GM13976 (cell line): Measurements from ENCODE around the gene ALDH18A1.
"Not testable (repeated sequence)": the region's sequence is repeated elsewhere in the genome, so short reads cannot be mapped to it uniquely, and the experiment has no call there.

Experiments
- DNase-seq: peaks from one replicate; pipeline ENCODE4 v3.0.0; 2012; ENCODE audit warnings: low spot score
- CTCF ChIP-seq: IDR thresholded peaks from 2 replicates; pipeline ENCODE4 v1.5.1; 2012; ENCODE audit warnings: borderline replicate concordance, mild to moderate bottlenecking; ENCODE audit not compliant: insufficient read depth; ENCODE audit errors: extremely low read depth, missing control alignments, control extremely low read depth
- in situ Hi-C: fragments of 300-500 bp; cut with MboI; formaldehyde crosslinking; loops from one replicate; pipeline ENCODE4 v1.12.0; 2022; ENCODE audit warnings: low sequenced_read_pairs, mixed read lengths, inconsistent platforms; ENCODE audit not compliant: unreplicated experiment

Gene ALDH18A1

DNA sequence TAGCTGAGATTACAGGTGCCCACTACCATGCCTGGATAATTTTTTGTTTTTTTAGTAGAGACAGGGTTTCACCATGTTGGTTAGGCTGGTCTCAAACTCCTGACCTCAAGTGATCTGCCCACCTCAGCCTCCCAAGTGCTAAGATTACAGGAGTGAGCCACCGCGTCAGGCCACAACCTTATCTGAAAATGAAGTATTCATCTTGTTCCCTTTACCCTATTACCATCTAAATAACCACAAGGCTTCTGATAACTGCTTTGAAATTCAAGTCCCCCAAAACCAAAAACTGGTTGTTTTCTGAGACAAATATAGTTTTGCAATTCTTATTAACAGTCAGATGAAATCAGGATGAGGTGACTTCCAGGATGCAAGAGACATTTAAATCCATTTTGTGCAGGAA lies 34.8 kb upstream of the ALDH18A1 start:
- TF ChIP-seq CTCF: no peak

GRCh38 chr10:95688648-95689047 lies 32.1 kb upstream of the ALDH18A1 start:
- no peak for DNase-seq
- in situ Hi-C loops: no loop called here

More for the DNA sequence above, 34.8 kb upstream of the ALDH18A1 start:
- no peak for DNase-seq
- in situ Hi-C loops: no loop called here

GRCh38 chr10:95683966-95684365 lies 27.5 kb upstream of the ALDH18A1 start:
- in situ Hi-C loops: no loop called here

More at GRCh38 chr10:95688648-95689047, 32.1 kb upstream of the ALDH18A1 start:
- no peak for TF ChIP-seq CTCF

GRCh38 chr10:95675403-95676116 lies 19.0 kb upstream of the ALDH18A1 start:
- DNase-seq: no peak

More at GRCh38 chr10:95683966-95684365, 27.5 kb upstream of the ALDH18A1 start:
- TF ChIP-seq CTCF: no peak
- no peak for DNase-seq

DNA sequence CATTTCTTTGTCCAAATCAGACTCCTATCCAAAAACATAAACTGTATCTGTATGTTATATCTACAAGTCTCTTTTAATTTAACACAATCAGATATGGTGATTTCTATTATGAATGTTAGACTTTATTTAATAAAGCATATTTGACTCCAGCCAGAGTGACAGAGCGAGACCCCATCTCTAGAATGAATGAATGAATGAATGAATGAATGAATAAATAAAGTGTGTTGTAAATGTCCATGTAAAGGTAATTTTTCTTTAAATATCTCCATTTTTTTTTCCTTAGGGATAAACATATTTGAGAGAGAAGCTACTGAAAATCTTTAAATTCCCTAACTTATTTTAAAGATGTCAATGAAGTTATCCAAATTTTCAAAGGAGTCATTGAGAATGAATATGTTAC lies 18.1 kb upstream of the ALDH18A1 start:
- TF ChIP-seq CTCF: no peak
- in situ Hi-C loops: no loop called here
- DNase-seq: no peak

More at GRCh38 chr10:95675403-95676116, 19.0 kb upstream of the ALDH18A1 start:
- in situ Hi-C loops: no loop called here
- TF ChIP-seq CTCF: no peak

GRCh38 chr10:95672641-95673040 lies 16.1 kb upstream of the ALDH18A1 start:
- in situ Hi-C loops, DNase-seq: not testable (repeated sequence)

- no peak for DNase-seq
- in situ Hi-C loops: no loop called here
- TF ChIP-seq CTCF: no peak
Measured at GRCh38 chr10:95664543-95664942, 8.0 kb upstream of the ALDH18A1 start.
